Activated gamma-delta T cell (primary cell): ENCODE data around the gene ANOS1.
"Not testable (repeated sequence)": the region's sequence is repeated elsewhere in the genome, so short reads cannot be mapped to it uniquely, and the experiment has no call there.

Source experiments
- DNase-seq: peaks from one replicate; lab custom pipeline; 2025; lab: John Stamatoyannopoulos, UW

The ANOS1 gene

DNA sequence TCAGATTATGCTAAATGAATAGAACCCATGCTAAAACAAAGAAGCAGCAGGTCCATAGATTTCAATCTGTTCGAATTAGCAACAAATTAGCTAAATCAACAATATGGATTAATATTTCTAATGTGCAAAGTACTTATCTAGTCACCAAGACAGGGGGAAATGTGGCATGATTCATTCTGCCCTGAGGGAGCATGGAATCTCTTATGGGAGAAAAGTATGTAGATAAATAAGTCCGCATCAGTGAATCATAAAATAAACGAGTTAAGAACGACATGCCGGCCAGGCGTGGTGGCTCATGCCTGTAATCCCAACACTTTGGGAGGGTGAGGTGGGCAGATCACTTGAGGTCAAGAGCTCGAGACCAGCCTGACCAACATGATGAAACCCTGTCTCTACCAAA, 102.1 kb downstream of the ANOS1 start:
- DNase-seq: no peak

DNA sequence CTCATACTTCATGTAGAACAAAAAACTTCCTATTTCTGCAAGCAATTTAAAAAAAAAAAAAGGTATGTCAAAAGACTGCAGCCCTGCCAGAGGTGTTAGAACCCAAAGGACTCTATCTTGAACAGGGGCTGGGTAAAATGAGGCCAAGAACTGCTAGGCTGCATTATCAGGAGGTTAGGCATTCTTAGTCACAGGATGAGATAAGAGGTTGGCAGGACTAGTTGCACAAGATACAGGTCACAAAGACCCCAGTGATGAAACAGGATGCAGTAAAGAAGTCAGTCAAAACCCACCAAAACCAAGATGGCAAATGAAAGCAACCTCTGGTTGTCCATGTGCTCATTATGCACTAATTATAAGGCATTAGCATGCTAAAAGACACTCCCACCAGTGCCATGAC, 104.1 kb downstream of the ANOS1 start:
- no peak for DNase-seq

DNA sequence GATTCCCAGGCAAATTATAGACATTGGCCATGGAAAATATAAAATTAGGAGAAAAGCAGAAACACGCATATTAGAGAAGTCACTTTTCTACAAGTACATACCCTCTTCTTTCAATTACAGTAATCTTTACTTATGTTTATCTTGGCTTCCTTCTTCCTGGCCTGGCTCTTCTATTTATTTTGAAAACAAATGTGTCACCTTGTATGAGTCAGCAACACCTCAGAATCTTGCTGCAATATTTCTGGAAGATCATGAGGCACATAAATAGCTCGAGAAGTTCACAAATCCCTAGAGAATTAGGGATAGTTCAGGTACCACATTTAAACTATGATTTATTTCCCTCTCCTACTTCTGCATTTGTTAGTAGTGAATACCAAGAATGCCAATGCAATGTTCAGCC, 124.6 kb downstream of the ANOS1 start:
- DNase-seq: no peak

DNA sequence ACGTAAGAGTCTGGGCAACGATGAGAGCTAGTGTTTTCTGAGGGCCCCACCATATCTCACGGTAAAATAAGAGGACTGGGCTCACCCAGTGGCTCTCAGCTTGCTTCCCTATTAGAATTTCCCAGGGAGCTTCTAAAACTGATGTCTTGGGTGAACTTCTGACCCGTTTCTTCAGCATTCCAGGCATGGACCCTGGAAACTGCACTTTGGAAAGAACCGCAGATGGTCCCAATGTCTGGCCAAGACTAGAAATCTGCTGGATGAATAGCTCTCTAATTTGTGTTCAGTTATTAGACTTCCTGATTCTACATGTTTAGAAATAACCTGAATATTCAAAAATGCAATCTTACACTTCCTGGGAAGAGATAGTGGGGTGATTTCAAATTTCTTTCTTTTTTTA, 127.8 kb downstream of the ANOS1 start:
- DNase-seq: no peak

DNA sequence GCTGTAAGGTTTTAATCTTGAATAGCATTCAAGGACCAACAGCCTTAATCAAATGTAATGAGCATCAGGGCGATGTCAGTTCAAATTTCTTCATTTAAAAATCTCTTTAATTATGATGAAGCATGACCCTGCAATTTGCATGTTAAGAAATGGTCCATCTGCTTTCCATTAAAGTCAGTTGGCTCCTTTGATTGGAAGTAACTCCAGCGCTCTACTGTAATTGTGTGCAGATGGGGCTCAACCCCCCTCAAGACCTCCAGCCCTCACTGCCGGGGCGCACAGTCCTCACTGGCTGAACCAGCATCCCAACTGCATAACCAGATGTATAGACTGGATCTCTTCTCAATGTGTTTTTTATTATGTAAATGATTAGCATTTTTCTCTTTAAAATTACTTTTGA, 140.4 kb downstream of the ANOS1 start:
- DNase-seq: no peak

DNA sequence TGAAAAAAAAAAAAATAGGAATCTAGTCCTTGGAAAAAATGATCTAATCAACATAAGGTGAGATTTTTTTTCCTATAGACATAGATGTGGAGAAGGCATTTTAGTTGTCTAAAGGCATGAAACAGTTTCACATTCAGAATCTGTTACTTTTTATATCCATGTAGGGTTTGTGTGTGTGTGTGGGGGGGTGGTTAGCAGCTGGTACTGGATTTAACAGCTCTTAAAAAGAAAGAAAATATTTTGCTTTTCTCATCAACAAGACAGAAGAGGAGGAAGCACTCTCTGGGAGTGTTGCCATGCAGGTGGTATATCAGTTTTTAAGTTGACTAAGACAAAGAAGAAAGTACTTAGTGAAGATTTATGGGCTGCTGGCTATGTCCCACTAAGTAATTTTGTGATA, 145.0 kb downstream of the ANOS1 start:
- no peak for DNase-seq

DNA sequence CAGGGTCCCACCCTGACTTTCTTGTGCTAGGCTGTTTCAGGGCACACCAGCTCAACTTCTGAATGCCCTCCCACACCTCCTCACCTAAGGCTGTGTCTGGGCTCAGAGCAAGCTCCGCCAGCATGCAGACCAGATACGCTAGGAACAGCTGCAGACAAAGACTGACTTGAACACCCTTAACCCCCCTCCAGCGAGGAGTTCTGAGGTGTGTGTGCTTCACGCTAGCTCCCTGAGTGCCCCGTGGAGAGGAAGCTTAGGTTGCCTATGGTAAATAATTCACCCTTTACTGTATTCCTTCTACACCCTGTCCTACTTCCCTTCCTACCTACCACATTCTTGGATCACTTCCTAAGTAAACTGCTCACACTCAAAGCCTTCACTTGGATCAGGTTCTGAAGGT, 152.3 kb downstream of the ANOS1 start:
- no peak for DNase-seq

DNA sequence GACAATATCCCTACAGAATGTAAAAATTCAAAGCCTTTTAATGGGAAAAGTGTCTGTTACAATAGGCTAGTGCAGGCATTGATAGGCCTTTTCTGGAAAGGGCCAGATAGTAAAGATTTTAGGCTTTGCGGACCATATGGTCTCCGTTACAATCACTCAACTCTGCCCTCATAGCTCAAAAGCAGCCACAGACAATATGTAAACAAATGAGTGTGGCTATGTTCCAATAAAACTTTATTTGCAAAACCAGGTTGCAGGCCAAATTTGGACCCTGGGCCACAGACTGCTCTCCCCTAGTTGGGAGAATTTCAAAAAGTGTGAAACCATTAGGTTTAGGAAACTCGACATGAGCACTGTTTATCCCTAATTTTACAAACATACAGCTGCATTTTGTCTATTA, 155.1 kb downstream of the ANOS1 start:
- DNase-seq: no peak

DNA sequence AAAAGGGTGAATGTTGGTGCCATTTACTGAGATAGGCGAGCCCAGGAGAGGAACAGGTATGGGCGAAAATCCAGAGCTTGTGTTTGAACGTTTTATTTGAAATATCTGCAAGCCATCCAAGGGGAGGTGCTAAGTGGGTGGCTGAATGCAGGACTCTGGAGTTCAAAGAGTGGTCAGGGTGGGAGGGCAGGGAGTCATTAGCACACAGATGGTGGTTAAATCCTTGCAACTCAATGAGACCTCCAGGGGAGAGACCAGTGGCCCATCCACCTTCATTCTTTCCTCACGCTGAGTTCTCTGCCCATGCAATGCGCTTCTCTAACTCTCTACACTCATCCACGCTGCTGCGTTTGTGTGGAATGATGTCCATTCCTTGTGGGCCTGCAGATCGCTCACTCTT, 166.2 kb downstream of the ANOS1 start:
- no peak for DNase-seq

DNA sequence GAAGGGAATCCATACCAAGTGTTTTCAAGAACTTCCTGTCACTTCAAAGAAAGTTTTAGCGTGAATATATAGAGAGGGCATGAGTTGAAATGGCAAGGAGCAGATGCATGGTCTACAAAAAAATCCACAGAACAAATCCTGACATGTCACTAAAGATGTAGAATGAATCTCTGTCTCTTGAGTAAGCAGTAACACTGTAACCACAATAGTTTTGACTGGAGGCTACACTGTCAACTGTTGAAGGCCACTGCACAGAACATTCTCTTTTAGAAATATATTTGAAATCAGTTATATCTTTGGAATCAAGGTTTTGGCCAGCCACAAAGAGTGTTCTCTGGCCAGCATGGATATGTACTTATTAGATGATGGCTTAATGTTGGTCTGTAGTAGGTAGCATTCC, 183.5 kb downstream of the ANOS1 start:
- DNase-seq: no peak

DNA sequence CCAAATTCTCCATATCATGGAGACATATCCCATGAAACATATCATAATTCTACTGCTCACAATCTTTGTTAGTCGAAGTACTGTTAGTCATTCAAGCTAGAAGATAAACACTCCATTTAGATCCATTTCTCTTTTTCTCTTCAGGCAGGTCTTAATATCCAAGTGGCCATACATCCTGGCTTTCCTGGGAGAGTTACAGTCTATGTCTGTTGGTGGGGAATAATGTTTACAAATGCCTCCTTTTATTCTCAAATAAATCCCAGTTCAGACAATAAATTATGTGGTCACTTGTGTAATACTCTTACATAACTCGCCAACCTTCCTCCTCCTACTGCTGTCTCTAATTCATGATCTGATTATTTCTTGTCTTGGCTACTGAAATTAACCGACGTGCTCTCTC, 185.2 kb downstream of the ANOS1 start:
- no peak for DNase-seq

DNA sequence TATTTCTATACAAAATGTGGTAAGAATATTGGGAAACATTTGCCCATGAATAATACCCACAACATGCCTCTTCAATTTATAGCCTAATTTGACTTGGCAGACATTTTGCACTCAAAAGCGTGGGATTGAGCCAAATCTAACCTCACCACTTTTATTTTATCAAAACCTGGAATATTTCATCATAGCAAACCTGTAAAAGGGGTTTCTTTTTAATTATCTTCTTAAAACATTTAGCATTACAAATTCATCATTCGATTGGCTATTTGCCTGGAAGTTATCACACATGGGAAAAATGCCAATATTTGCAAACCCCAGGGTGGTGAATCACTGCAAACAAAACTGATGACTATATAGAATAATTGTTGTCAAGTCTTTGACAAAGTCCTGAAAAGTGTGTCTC, 211.1 kb downstream of the ANOS1 start:
- DNase-seq: no peak

DNA sequence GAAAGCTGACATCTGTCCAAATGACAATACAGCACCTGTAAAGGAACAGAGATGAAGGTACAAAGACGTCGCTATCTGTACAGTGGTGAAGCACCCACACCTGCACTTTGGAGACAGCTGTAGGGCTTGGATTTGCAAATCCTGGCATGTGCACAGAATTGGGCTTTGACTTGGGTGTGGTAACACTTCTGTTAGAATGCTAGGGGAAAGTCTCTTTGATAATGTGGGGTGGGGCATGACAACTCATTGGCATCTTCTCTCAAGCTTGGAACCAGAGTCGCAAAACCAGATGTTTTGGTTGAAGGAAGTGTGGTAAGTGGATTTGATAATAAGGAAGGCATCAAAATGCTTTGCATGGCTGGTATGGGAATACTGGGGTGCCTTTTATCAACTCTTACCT, 211.8 kb downstream of the ANOS1 start:
- no peak for DNase-seq

DNA sequence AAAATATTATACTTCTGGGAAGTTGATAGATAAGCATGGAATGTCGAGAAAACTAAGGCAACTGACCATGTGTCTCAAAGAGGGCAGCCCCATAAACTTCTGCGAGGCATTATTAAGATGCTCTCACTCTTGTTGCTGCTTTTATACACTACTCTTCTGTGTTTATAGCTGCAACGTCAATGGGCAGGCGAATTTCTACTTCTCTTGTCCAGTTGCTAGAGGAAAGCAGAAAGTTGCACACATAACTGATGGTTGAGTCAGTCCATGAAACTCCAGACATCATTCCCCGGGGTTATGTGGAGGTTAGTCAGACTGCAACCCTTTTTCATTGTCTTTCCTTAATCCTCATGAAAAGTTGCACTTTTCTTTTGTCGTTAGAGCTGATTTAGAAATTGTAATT, 227.5 kb downstream of the ANOS1 start:
- no peak for DNase-seq

DNA sequence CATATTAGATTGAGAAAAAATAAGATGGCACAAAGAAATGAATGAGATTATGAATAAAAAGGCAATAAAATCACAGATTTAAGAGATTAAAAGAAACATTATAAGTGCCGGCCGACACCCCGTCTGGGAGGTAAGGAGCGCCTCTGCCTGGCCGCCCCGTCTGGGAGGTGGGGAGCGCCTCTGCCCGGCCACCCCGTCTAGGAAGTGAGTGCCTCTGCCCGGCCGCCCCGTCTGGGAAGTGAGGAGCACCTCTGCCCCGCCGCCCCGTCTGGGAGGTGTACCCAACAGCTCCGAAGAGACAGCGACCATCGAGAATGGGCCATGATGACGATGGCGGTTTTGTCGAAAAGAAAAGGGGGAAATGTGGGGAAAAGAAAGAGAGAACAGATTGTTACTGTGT, 229.8 kb downstream of the ANOS1 start:
- not testable (repeated sequence) for DNase-seq

DNA sequence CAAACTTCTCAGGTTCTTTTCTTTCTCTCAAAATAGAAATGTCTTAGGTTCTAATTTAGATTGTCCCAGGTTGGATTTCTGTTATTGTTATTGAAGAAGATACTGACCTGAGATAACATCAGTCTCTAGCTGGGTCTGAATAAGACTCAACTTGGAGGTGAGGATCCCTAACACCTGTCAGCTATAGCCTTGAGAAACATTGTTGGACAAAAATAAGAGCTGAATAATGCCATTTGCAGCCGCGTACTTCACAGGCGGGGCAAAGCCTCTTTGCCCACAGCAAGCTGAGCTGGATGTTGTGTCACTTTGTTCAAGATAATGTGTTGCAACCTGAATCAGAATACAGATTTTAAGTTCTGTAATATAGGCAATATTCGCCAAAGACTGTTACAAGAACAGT, 231.7 kb downstream of the ANOS1 start:
- DNase-seq: no peak

DNA sequence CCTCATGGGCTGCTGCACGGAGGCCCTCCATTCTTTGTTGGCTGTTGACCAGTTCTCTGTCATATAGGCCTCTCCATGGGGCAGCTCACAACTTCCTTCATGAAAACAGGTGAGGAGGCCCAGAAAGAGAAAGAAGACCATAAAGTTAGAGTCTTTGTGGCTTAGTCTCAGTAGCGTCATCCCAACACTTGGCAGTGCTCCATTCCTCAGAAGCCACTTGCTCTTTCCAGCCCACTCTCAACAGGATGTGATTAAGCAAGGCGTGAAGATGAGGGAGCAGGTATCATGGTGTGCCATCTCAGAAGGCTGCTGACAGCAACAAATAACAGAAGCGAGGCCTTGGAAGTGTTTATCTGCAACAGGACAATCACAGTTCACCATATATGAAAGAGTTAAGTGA, 236.9 kb downstream of the ANOS1 start:
- DNase-seq: not testable (repeated sequence)

DNA sequence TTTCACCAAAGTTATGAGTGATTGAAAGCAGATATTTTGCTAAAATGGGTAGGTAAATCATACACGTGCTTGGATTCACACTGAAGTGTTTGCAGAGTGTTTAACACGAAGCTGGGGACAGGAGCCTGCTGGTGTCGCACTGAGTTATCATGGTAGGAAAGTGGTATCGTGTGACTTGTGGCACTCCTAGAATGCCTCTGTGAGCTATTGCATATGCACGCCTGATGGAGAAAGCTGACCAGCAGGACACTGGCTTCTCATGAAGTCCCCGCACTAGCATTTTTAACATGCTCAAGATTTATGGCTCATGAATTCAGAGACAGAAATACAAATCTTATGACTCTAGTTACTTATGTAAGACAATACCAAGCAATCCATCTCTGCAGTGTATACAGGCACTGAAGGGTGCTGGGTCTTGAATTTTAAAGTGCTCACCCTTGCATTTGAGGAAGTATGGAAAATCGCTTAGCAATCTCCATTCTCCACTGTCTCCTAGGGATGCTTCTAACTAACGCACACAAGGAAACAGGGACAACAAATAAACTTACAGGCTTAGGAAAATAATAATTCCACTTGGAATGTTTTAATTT, 247.5 kb downstream of the ANOS1 start:
- no peak for DNase-seq
